ENCODE measurements around the gene TTN. TPM values are rescaled to one million over a fixed set of nuclear protein-coding genes. Genes with fewer than 3 reads are reported as not detected.

TTN gene
- 1 to 10 TPM; 2.5 to 4.2 (median 3.7) TPM for total RNA-seq
- total RNA-seq (2013): 23.5 TPM

GRCh38 chr2:178807227-178808008 is at the start of gene TTN:
Gene TTN (minus strand): TSS chr2:178807423. CDS start chr2:178804642, 2,781 bp downstream.
- Histone ChIP-seq H3K4me1 (ENCODE audit: control insufficient read depth, insufficient read depth, low read length) (no peaks in the 10 kb centered on the region), H3K27ac (ENCODE audit: low read length) (no peak within 1 kb of the TSS), H3K4me3 (ENCODE audit: low read length) (no peak within 1 kb of the TSS), H3K9me3 (ENCODE audit: control insufficient read depth, insufficient read depth, low read length) (no peaks in the 10 kb centered on the region), H3K27me3 (ENCODE audit: control insufficient read depth, insufficient read depth, low read length) (no peaks in the 10 kb centered on the region), H3K36me3 (ENCODE audit: control insufficient read depth, insufficient read depth, low read length) (no peaks in the 10 kb centered on the region)
- H3K36me3 Mint-ChIP-seq: no peaks in the 10 kb centered on the region
- H3K9me3 Mint-ChIP-seq: no peaks in the 10 kb centered on the region
- H3K4me3 Mint-ChIP-seq: no peak within 1 kb of the TSS
- DNase-seq (no peak), ATAC-seq (no peak)
- no peaks in the 10 kb centered on the region for H3K4me1 Mint-ChIP-seq
- no peak within 1 kb of the TSS for H3K27ac Mint-ChIP-seq
- no peaks in the 10 kb centered on the region for H3K27me3 Mint-ChIP-seq (ENCODE audit: low read depth in 2 of 2)
- WGBS (ENCODE audit: insufficient coverage): 85% methylated on average over 9 of the region's 10 CpGs
- TF ChIP-seq CTCF (IDR thresholded peaks at IDR 0.05): no peak
- intact Hi-C loops (cut with micrococcal nuclease): no loop called here

- no peaks in the 10 kb centered on the region for H3K4me1 Mint-ChIP-seq
- DNase-seq (no peak), ATAC-seq (no peak)
- no peaks in the 10 kb centered on the region for H3K9me3 Mint-ChIP-seq
- Histone ChIP-seq H3K4me3 (ENCODE audit: low read length) (no peak overlapping the region), H3K27me3 (ENCODE audit: control insufficient read depth, insufficient read depth, low read length) (no peaks in the 10 kb centered on the region), H3K4me1 (ENCODE audit: control insufficient read depth, insufficient read depth, low read length) (no peaks in the 10 kb centered on the region), H3K9me3 (ENCODE audit: control insufficient read depth, insufficient read depth, low read length) (no peaks in the 10 kb centered on the region), H3K27ac (ENCODE audit: low read length) (no peak overlapping the region), H3K36me3 (ENCODE audit: control insufficient read depth, insufficient read depth, low read length) (no peaks in the 10 kb centered on the region)
- H3K36me3 Mint-ChIP-seq: no peaks in the 10 kb centered on the region
- no peak overlapping the region for H3K27ac Mint-ChIP-seq
- intact Hi-C loops (cut with micrococcal nuclease): no loop called here
- TF ChIP-seq CTCF (IDR thresholded peaks at IDR 0.05): no peak
- no peak overlapping the region for H3K4me3 Mint-ChIP-seq
- H3K27me3 Mint-ChIP-seq (ENCODE audit: low read depth in 2 of 2): no peaks in the 10 kb centered on the region
Measured at GRCh38 chr2:178855151-178855550, 47.9 kb upstream of the TTN start.

- TF ChIP-seq CTCF (IDR thresholded peaks at IDR 0.05): no peak
- no peak overlapping the region for H3K27ac ChIP-seq (ENCODE audit: low read length)
- 92% methylated on average over 5 of the region's 5 CpGs for WGBS (ENCODE audit: insufficient coverage)
- H3K4me1 ChIP-seq (ENCODE audit: control insufficient read depth, insufficient read depth, low read length): no peaks in the 10 kb centered on the region
- no peak overlapping the region for H3K4me3 Mint-ChIP-seq
- ATAC-seq (no peak), DNase-seq (no peak)
- no peaks in the 10 kb centered on the region for H3K36me3 ChIP-seq (ENCODE audit: control insufficient read depth, insufficient read depth, low read length)
- H3K36me3 Mint-ChIP-seq: no peaks in the 10 kb centered on the region
- no peaks in the 10 kb centered on the region for H3K4me1 Mint-ChIP-seq
- H3K4me3 ChIP-seq (ENCODE audit: low read length): no peak overlapping the region
- no peaks in the 10 kb centered on the region for H3K27me3 ChIP-seq (ENCODE audit: control insufficient read depth, insufficient read depth, low read length)
- intact Hi-C loops (cut with micrococcal nuclease): no loop called here
- no peaks in the 10 kb centered on the region for H3K9me3 ChIP-seq (ENCODE audit: control insufficient read depth, insufficient read depth, low read length)
- H3K9me3 Mint-ChIP-seq: no peaks in the 10 kb centered on the region
- no peak overlapping the region for H3K27ac Mint-ChIP-seq
- H3K27me3 Mint-ChIP-seq (ENCODE audit: low read depth in 2 of 2): no peaks in the 10 kb centered on the region
Measured at GRCh38 chr2:178848335-178848734, 41.1 kb upstream of the TTN start.

- Mint-ChIP-seq H3K36me3 (no peaks in the 10 kb centered on the region), H3K27ac (no peak overlapping the region), H3K4me1 (no peaks in the 10 kb centered on the region), H3K9me3 (no peaks in the 10 kb centered on the region), H3K4me3 (no peak overlapping the region), H3K27me3 (ENCODE audit: low read depth in 2 of 2) (no peaks in the 10 kb centered on the region)
- Histone ChIP-seq H3K27ac (ENCODE audit: low read length) (no peak overlapping the region), H3K27me3 (ENCODE audit: control insufficient read depth, insufficient read depth, low read length) (no peaks in the 10 kb centered on the region), H3K9me3 (ENCODE audit: control insufficient read depth, insufficient read depth, low read length) (no peaks in the 10 kb centered on the region), H3K4me1 (ENCODE audit: control insufficient read depth, insufficient read depth, low read length) (no peaks in the 10 kb centered on the region), H3K4me3 (ENCODE audit: low read length) (no peak overlapping the region), H3K36me3 (ENCODE audit: control insufficient read depth, insufficient read depth, low read length) (no peaks in the 10 kb centered on the region)
- WGBS (ENCODE audit: insufficient coverage): 76% methylated on average over 2 of the region's 2 CpGs
- ATAC-seq (no peak), DNase-seq (no peak)
- TF ChIP-seq CTCF (IDR thresholded peaks at IDR 0.05): no peak
- intact Hi-C loops (cut with micrococcal nuclease): no loop called here
Measured at GRCh38 chr2:178846458-178846802, 39.2 kb upstream of the TTN start.
